Panc1 (cell line): ENCODE measurements around the gene PADI3.

Source experiments
- CTCF ChIP-seq: fragments of 450-650 bp; IDR thresholded peaks from 2 replicates; pipeline ENCODE4 v1.5.1; 2017; ENCODE audit warnings: mild to moderate bottlenecking
- POLR2AphosphoS5 ChIP-seq: IDR thresholded peaks from 2 replicates; pipeline ENCODE4 v1.6.1; 2012; ENCODE audit warnings: mild to moderate bottlenecking, low read depth, low read length, moderate library complexity
- REST ChIP-seq, 2 experiments: IDR thresholded peaks; 2 replicates each; pipeline ENCODE4 v1.6.1; 2011 to 2012; ENCODE audit warnings: low read depth in 2 of 2, control low read depth in 1 of 2, low read length in 1 of 2, mild to moderate bottlenecking in 1 of 2, moderate library complexity in 1 of 2; ENCODE audit not compliant: insufficient read depth in 1 of 2
- TCF7L2 ChIP-seq: IDR thresholded peaks from 2 replicates; pipeline ENCODE4 v1.6.1; 2011; ENCODE audit warnings: mild to moderate bottlenecking, low read depth, low read length, inconsistent platforms

- TF ChIP-seq CTCF, result no peak
- no peak for TF ChIP-seq REST (IDR thresholded peaks at IDR 0.05; ENCODE audit: insufficient read depth in 1 of 2, low read depth in 2 of 2, low read length in 1 of 2)
- no peak for TF ChIP-seq POLR2AphosphoS5
- TF ChIP-seq TCF7L2, result no peak
Observed at GRCh38 chr1:17272646-17273045, 23.7 kb downstream of the PADI3 start.
